Stomach (tissue), 9 donors: ENCODE data around the gene RIMBP2. TPM values are rescaled to one million over a fixed set of nuclear protein-coding genes. Genes with fewer than 3 reads are reported as not detected.

Experiments used
- DNase-seq, 2 donors: peaks; one replicate each; pipeline versions ENCODE4 v3.0.0 to v3.0.0-alpha.2; 2013 to 2019
- H3K27ac ChIP-seq, 5 donors: fragments of 200-600 bp in 4 of 5; sonication (generic) in 4 of 5; one replicate each; pipeline ENCODE4 v1.5.1; 2013 to 2019; ENCODE audit warnings: mild to moderate bottlenecking in 1 of 5, moderate library complexity in 1 of 5
- H3K27me3 ChIP-seq, 3 donors: fragments of 200-600 bp; sonication (generic); one replicate each; pipeline ENCODE4 v1.5.1; 2017 to 2019; ENCODE audit warnings: mixed run types in 1 of 3
- H3K36me3 ChIP-seq, 4 donors: fragments of 200-600 bp; sonication (generic); 1 replicate in 3 of 4; 2 replicates in 1 of 4; pipeline ENCODE4 v1.5.1; 2016 to 2019
- H3K4me1 ChIP-seq, 4 donors: fragments of 200-600 bp; sonication (generic); one replicate each; pipeline ENCODE4 v1.5.1; 2016 to 2019
- H3K4me3 ChIP-seq, 4 donors: fragments of 200-600 bp; sonication (generic) in 3 of 4; one replicate each; pipeline ENCODE4 v1.5.1; 2016 to 2019; ENCODE audit warnings: mild to moderate bottlenecking in 1 of 4
- H3K9me3 ChIP-seq, 4 donors: fragments of 200-600 bp; sonication (generic); one replicate each; pipeline ENCODE4 v1.5.1; 2016 to 2019
- CTCF ChIP-seq, 7 experiments: fragments of 450-650 bp in 4 of 7; fragments of 200-600 bp in 3 of 7; sonication (generic) in 3 of 7; IDR thresholded peaks; one replicate each; pipeline ENCODE4 v1.5.1; 2016 to 2019; ENCODE audit warnings: antibody characterized with exemption in 7 of 7, control low read depth in 2 of 7, mild to moderate bottlenecking in 1 of 7
- EP300 ChIP-seq: sonication (generic); formaldehyde crosslinking; IDR thresholded peaks from one replicate; pipeline ENCODE4 v1.6.1; 2017; ENCODE audit warnings: antibody characterized with exemption
- POLR2A ChIP-seq, 4 donors: fragments of 450-650 bp; IDR thresholded peaks; one replicate each; pipeline ENCODE4 v1.6.1; 2016; ENCODE audit warnings: antibody characterized with exemption in 4 of 4, control low read depth in 2 of 4, mild to moderate bottlenecking in 1 of 4, moderate library complexity in 1 of 4
- POLR2AphosphoS5 ChIP-seq, 3 donors: sonication (generic); formaldehyde crosslinking; IDR thresholded peaks; one replicate each; pipeline ENCODE4 v1.6.1; 2016; ENCODE audit warnings: antibody characterized with exemption in 3 of 3
- WGBS, 5 donors: extraction: QIAGEN DNeasy Blood & Tissue Kit in 3 of 5; methylation state at CpG; one replicate each; pipeline versions ENCODE4 v1.1.5 to v1.1.7; 2013 to 2018; 5-methylcytosine and 5-hydroxymethylcytosine counted together
- intact Hi-C: fragments of 100-400 bp; cut with DNase I; formaldehyde crosslinking; loops from one replicate; pipeline ENCODE4 v1.15.1; 2023; ENCODE audit warnings: low total_unique reads
- polyA plus RNA-seq, 3 donors: library from polyadenylated mRNA; stranded (reverse); fragments of 200-250 nt; gene quantifications; one replicate each; pipeline ENCODE4 v1.2.3, GENCODE V29; 2013
- total RNA-seq, 5 donors: library from RNA; depleted of rRNA; stranded (reverse); fragments of >200 nt; gene quantifications; one replicate each; pipeline versions ENCODE4 v1.1.0 to v1.2.3, GENCODE V29; 2014 to 2016
- donor health status: healthy with polysubstance abuse.
- donor health status: Bipolar disorder and iron deficiency.
- donor health status: healthy.

RIMBP2 gene
- total and polyA plus RNA-seq, 8 donors = 0.75 to 44.6 (median 5.6) TPM

GRCh38 chr12:130425698-130426245 lies 290.3 kb downstream of the RIMBP2 start:
- Histone ChIP-seq H3K27me3 (no peaks in the 10 kb centered on the region), H3K36me3 (no peaks in the 10 kb centered on the region), H3K9me3 (no peaks in the 10 kb centered on the region), H3K27ac (no peak overlapping the region), H3K4me1 (no peaks in the 10 kb centered on the region), H3K4me3 (no peak overlapping the region)
- TF ChIP-seq EP300 = no peak
- no peak for TF ChIP-seq CTCF (IDR thresholded peaks at IDR 0.05)
- no peak for TF ChIP-seq POLR2A (IDR thresholded peaks at IDR 0.05)
- no peak for TF ChIP-seq POLR2AphosphoS5 (IDR thresholded peaks at IDR 0.05)
- DNase-seq = no peak
- WGBS, 5 donors = 80 to 91% (median 90%) methylated on average over 14 to 20 of the region's 20 CpGs
- intact Hi-C loops = no loop called here

GRCh38 chr12:130424858-130425697 lies 291.0 kb downstream of the RIMBP2 start:
- H3K27ac ChIP-seq = no peak overlapping the region
- 87 to 91% (median 88%) methylated on average over 28 to 36 of the region's 36 CpGs for WGBS, 5 donors

GRCh38 chr12:130423991-130424857 lies 291.9 kb downstream of the RIMBP2 start:
- DNase-seq = no peak
- H3K9me3 ChIP-seq = no peaks in the 10 kb centered on the region
- no peaks in the 10 kb centered on the region for H3K27me3 ChIP-seq
- no peak for TF ChIP-seq CTCF (IDR thresholded peaks at IDR 0.05)
- no peak for TF ChIP-seq POLR2AphosphoS5 (IDR thresholded peaks at IDR 0.05)
- no peak for TF ChIP-seq EP300
- TF ChIP-seq POLR2A (IDR thresholded peaks at IDR 0.05) = no peak
- no peaks in the 10 kb centered on the region for H3K36me3 ChIP-seq
- no peak overlapping the region for H3K27ac ChIP-seq
- no peaks in the 10 kb centered on the region for H3K4me1 ChIP-seq
- WGBS, 5 donors = 88 to 90% (median 89%) methylated on average over 32 to 51 of the region's 51 CpGs
- intact Hi-C loops = no loop called here
- no peak overlapping the region for H3K4me3 ChIP-seq

More at GRCh38 chr12:130424858-130425697, 291.0 kb downstream of the RIMBP2 start:
- no peak for TF ChIP-seq EP300
- no peak for TF ChIP-seq POLR2A (IDR thresholded peaks at IDR 0.05)
- TF ChIP-seq CTCF (IDR thresholded peaks at IDR 0.05) = no peak
- TF ChIP-seq POLR2AphosphoS5 (IDR thresholded peaks at IDR 0.05) = no peak
- Histone ChIP-seq H3K4me3 (no peak overlapping the region), H3K4me1 (no peaks in the 10 kb centered on the region), H3K9me3 (no peaks in the 10 kb centered on the region), H3K27me3 (no peaks in the 10 kb centered on the region), H3K36me3 (no peaks in the 10 kb centered on the region)
- intact Hi-C loops = no loop called here
- DNase-seq = no peak

GRCh38 chr12:130423136-130423535 lies 293.0 kb downstream of the RIMBP2 start:
- Histone ChIP-seq H3K4me1 (no peaks in the 10 kb centered on the region), H3K9me3 (no peaks in the 10 kb centered on the region), H3K4me3 (no peak overlapping the region), H3K36me3 (no peaks in the 10 kb centered on the region), H3K27ac (no peak overlapping the region), H3K27me3 (no peaks in the 10 kb centered on the region)
- no peak for DNase-seq
- 83 to 88% (median 85%) methylated on average over 9 to 11 of the region's 11 CpGs for WGBS, 5 donors
- TF ChIP-seq CTCF (IDR thresholded peaks at IDR 0.05) = no peak
- intact Hi-C loops = no loop called here
